H1 (cell line): ENCODE data around the gene MCC. TPM values are rescaled to one million over a fixed set of nuclear protein-coding genes. Genes with fewer than 3 reads are reported as not detected.

Experiments
- CTCF ChIA-PET: fragments of 300-600 bp; sonication (Branson Sonifier 250); formaldehyde crosslinking; loops from one replicate; lab custom pipeline; 2021; ENCODE audit not compliant: partially characterized antibody; lab: Charles Lee
- POLR2A ChIA-PET: fragments of 300-600 bp; sonication (Branson Sonifier 250); formaldehyde crosslinking; loops from one replicate; lab custom pipeline; 2021; ENCODE audit warnings: inconsistent platforms; ENCODE audit not compliant: partially characterized antibody; lab: Charles Lee
- DNase-seq, 2 experiments: peaks; one replicate each; pipeline versions ENCODE4 v3.0.0 to v3.0.0-alpha.2; 2010 to 2022; ENCODE audit warnings: low spot score in 2 of 2, low read depth in 1 of 2, mixed read lengths in 1 of 2
- FAIRE-seq: peaks from 2 replicates; lab custom pipeline; 2011; peaks lifted over from hg19 to GRCh38; lab: Jason Lieb, UNC
- H2AFZ ChIP-seq: 2 replicates; pipeline ENCODE4 v1.8.1; 2012; ENCODE audit warnings: low read length, inconsistent platforms
- H2AK5ac ChIP-seq: 2 replicates; pipeline ENCODE4 v1.6.1; 2013; ENCODE audit warnings: low read depth, low read length
- H2BK120ac ChIP-seq: replicated peaks from 2 replicates; pipeline ENCODE3; 2013; ENCODE audit warnings: low read depth, low read length, inconsistent platforms
- H2BK12ac ChIP-seq: 2 replicates; pipeline ENCODE4 v1.6.1; 2013; ENCODE audit warnings: low read depth, low read length
- H2BK15ac ChIP-seq: 2 replicates; pipeline ENCODE4 v1.6.1; 2013; ENCODE audit warnings: low read length
- H2BK20ac ChIP-seq: 2 replicates; pipeline ENCODE4 v1.6.1; 2013; ENCODE audit warnings: low read length
- H2BK5ac ChIP-seq: 2 replicates; pipeline ENCODE4 v1.6.1; 2013; ENCODE audit warnings: low read depth, low read length
- H3K14ac ChIP-seq: 2 replicates; pipeline ENCODE4 v1.6.1; 2013; ENCODE audit warnings: inconsistent platforms; ENCODE audit not compliant: insufficient read length
- H3K18ac ChIP-seq: 2 replicates; pipeline ENCODE4 v1.6.1; 2013; ENCODE audit warnings: low read length; ENCODE audit errors: extremely low read depth
- H3K23ac ChIP-seq: 2 replicates; pipeline ENCODE4 v1.6.1; 2013; ENCODE audit warnings: inconsistent platforms; ENCODE audit not compliant: insufficient read length
- H3K23me2 ChIP-seq: 2 replicates; pipeline ENCODE4 v1.6.1; 2013; ENCODE audit warnings: low read depth, low read length
- H3K27ac ChIP-seq: 2 replicates; pipeline ENCODE4 v1.6.1; 2011; ENCODE audit warnings: low read depth, low read length, inconsistent platforms
- H3K27me3 ChIP-seq, 4 experiments: replicated peaks in 1 of 4; 1 replicate in 1 of 4; 2 replicates in 3 of 4; pipeline versions ENCODE4 v1.6.1 to v1.8.1; 2011 to 2013; ENCODE audit warnings: low read length in 3 of 4, mild to moderate bottlenecking in 3 of 4, inconsistent platforms in 2 of 4, mixed read lengths in 2 of 4, moderate library complexity in 1 of 4; ENCODE audit not compliant: control insufficient read depth in 3 of 4, insufficient read depth in 3 of 4; ENCODE audit errors: extremely low read depth in 1 of 4
- H3K36me3 ChIP-seq, 4 experiments: 2 replicates each; pipeline versions ENCODE4 v1.6.1 to v1.8.1; 2011 to 2013; ENCODE audit warnings: mild to moderate bottlenecking in 4 of 4, low read length in 3 of 4, moderate library complexity in 2 of 4, control low read depth in 1 of 4, inconsistent platforms in 1 of 4; ENCODE audit not compliant: insufficient read depth in 4 of 4, control insufficient read depth in 2 of 4
- H3K4ac ChIP-seq: replicated peaks from 2 replicates; pipeline ENCODE3; 2013; ENCODE audit warnings: low read length, low read depth, mixed read lengths, inconsistent platforms; ENCODE audit not compliant: insufficient read length
- H3K4me1 ChIP-seq, 4 experiments: replicated peaks in 1 of 4; 1 replicate in 1 of 4; 2 replicates in 3 of 4; pipeline versions ENCODE4 v1.6.1 to v1.8.1; 2011 to 2013; ENCODE audit warnings: low read length in 3 of 4, inconsistent platforms in 2 of 4, mixed read lengths in 1 of 4; ENCODE audit not compliant: insufficient read depth in 4 of 4, control insufficient read depth in 3 of 4
- H3K4me2 ChIP-seq, 2 experiments: 2 replicates each; pipeline versions ENCODE4 v1.6.1 to v1.8.1; 2011 to 2013; ENCODE audit warnings: low read depth in 2 of 2, low read length in 2 of 2, control low read depth in 1 of 2, inconsistent platforms in 1 of 2, mild to moderate bottlenecking in 1 of 2; ENCODE audit not compliant: insufficient read depth in 1 of 2
- H3K4me3 ChIP-seq, 4 experiments: fragments of 200-600, 300-600 bp in 1 of 4; sonication (generic), shearing (Covaris generic), sonication (Bioruptor Twin) in 1 of 4; 2 replicates each; pipeline versions ENCODE4 v1.5.1 to v1.8.1; 2011 to 2016; ENCODE audit warnings: low read length in 4 of 4, low read depth in 3 of 4, control low read depth in 2 of 4, inconsistent platforms in 2 of 4, mild to moderate bottlenecking in 2 of 4, mixed read lengths in 1 of 4, moderate library complexity in 1 of 4; ENCODE audit not compliant: insufficient read depth in 2 of 4; ENCODE audit errors: extremely low read depth in 1 of 4
- H3K56ac ChIP-seq: replicated peaks from 2 replicates; pipeline ENCODE3; 2013; ENCODE audit warnings: low read depth, mild to moderate bottlenecking, mixed read lengths, low read length, inconsistent platforms; ENCODE audit not compliant: insufficient read length
- H3K79me1 ChIP-seq: 2 replicates; pipeline ENCODE4 v1.6.1; 2013; ENCODE audit warnings: low read depth, low read length, control low read depth
- H3K79me2 ChIP-seq, 2 experiments: 2 replicates each; pipeline versions ENCODE4 v1.6.1 to v1.8.1; 2012 to 2013; ENCODE audit warnings: low read length in 2 of 2, mild to moderate bottlenecking in 2 of 2, inconsistent platforms in 1 of 2; ENCODE audit not compliant: insufficient read depth in 2 of 2, control insufficient read depth in 1 of 2
- H3K9ac ChIP-seq, 4 experiments: replicated peaks in 1 of 4; 1 replicate in 1 of 4; 2 replicates in 3 of 4; pipeline versions ENCODE4 v1.6.1 to v1.8.1; 2011 to 2013; ENCODE audit warnings: low read depth in 3 of 4, low read length in 3 of 4, control low read depth in 2 of 4, mild to moderate bottlenecking in 2 of 4, moderate library complexity in 2 of 4, inconsistent platforms in 1 of 4; ENCODE audit errors: extremely low read depth in 1 of 4
- H3K9me3 ChIP-seq, 2 experiments: 2 replicates each; pipeline versions ENCODE4 v1.6.1 to v1.8.1; 2012 to 2013; ENCODE audit warnings: mild to moderate bottlenecking in 2 of 2, moderate library complexity in 2 of 2, control low read depth in 1 of 2, inconsistent platforms in 1 of 2, low read depth in 1 of 2, low read length in 1 of 2, mixed read lengths in 1 of 2; ENCODE audit not compliant: insufficient read depth in 2 of 2
- H4K20me1 ChIP-seq, 2 experiments: replicated peaks in 1 of 2; 2 replicates each; pipeline versions ENCODE3 to v1.8.1; 2011 to 2013; ENCODE audit warnings: inconsistent platforms in 2 of 2, low read length in 2 of 2, mild to moderate bottlenecking in 1 of 2; ENCODE audit not compliant: insufficient read depth in 2 of 2, control insufficient read depth in 1 of 2
- H4K5ac ChIP-seq: 2 replicates; pipeline ENCODE4 v1.6.1; 2013; ENCODE audit warnings: low read length, low read depth, mixed read lengths, inconsistent platforms; ENCODE audit not compliant: insufficient read length
- H4K8ac ChIP-seq: 2 replicates; pipeline ENCODE4 v1.8.0; 2013; ENCODE audit warnings: mild to moderate bottlenecking, moderate library complexity, low read length, inconsistent platforms; ENCODE audit not compliant: insufficient read depth; ENCODE audit errors: extremely low read depth
- H4K91ac ChIP-seq: replicated peaks from 2 replicates; pipeline ENCODE3; 2013; ENCODE audit warnings: low read length, mixed read lengths, inconsistent platforms; ENCODE audit not compliant: insufficient read length
- ASH2L ChIP-seq: fragments of 200-600, 300-600 bp; sonication (generic); IDR thresholded peaks from one replicate; pipeline ENCODE4 v1.7.1; 2017; ENCODE audit warnings: low read length
- BCL11A ChIP-seq, 2 experiments: IDR thresholded peaks; one replicate each; pipeline ENCODE4 v1.6.1; 2011; ENCODE audit warnings: low read depth in 2 of 2, low read length in 2 of 2, mild to moderate bottlenecking in 2 of 2
- BRCA1 ChIP-seq: IDR thresholded peaks from 2 replicates; pipeline ENCODE4 v1.6.1; 2012; ENCODE audit warnings: low read depth, low read length, improper control_type of control experiment
- CHD1 ChIP-seq: IDR thresholded peaks from 2 replicates; pipeline ENCODE4 v1.6.1; 2012; ENCODE audit warnings: low read depth, low read length, improper control_type of control experiment
- CREB1 ChIP-seq: IDR thresholded peaks from 2 replicates; pipeline ENCODE4 v1.6.1; 2012; ENCODE audit warnings: inconsistent platforms
- CTBP2 ChIP-seq: IDR thresholded peaks from 2 replicates; pipeline ENCODE4 v1.7.0; 2011; ENCODE audit warnings: borderline replicate concordance, mild to moderate bottlenecking, moderate library complexity, mixed read lengths, low read length; ENCODE audit not compliant: insufficient read depth, insufficient read length
- EGR1 ChIP-seq: IDR thresholded peaks from 2 replicates; pipeline ENCODE4 v1.6.1; 2011; ENCODE audit warnings: low read depth, low read length, borderline replicate concordance
- KDM1A ChIP-seq: fragments of 200-600, 300-600 bp; sonication (generic); IDR thresholded peaks from 2 replicates; pipeline ENCODE4 v1.7.1; 2016; ENCODE audit warnings: mild to moderate bottlenecking, low read length, borderline replicate concordance
- KDM5A ChIP-seq: fragments of 200-600 bp; IDR thresholded peaks from 2 replicates; pipeline ENCODE4 v1.7.1; 2012; ENCODE audit warnings: mild to moderate bottlenecking, low read length, inconsistent platforms, mixed read lengths
- MAFK ChIP-seq: IDR thresholded peaks from 2 replicates; pipeline ENCODE4 v1.6.1; 2012; ENCODE audit warnings: low read depth, mild to moderate bottlenecking, improper control_type of control experiment, low read length
- POU5F1 ChIP-seq: IDR thresholded peaks from 2 replicates; pipeline ENCODE4 v1.6.1; 2011; ENCODE audit warnings: low read depth, mild to moderate bottlenecking, low read length, moderate library complexity
- SAP30 ChIP-seq: fragments of 300-600 bp; sonication (generic); IDR thresholded peaks from 2 replicates; pipeline ENCODE4 v1.7.1; 2012; ENCODE audit warnings: low read length, moderate library complexity, mild to moderate bottlenecking, inconsistent platforms; ENCODE audit not compliant: insufficient read depth, insufficient replicate concordance
- SIRT6 ChIP-seq: IDR thresholded peaks from one replicate; pipeline ENCODE4 v1.7.1; 2012; ENCODE audit warnings: low read length, inconsistent platforms
- SP4 ChIP-seq: IDR thresholded peaks from 2 replicates; pipeline ENCODE4 v1.6.1; 2012; ENCODE audit warnings: low read length, inconsistent platforms
- SUZ12 ChIP-seq: fragments of 200-600 bp; sonication (generic); IDR thresholded peaks from 2 replicates; pipeline ENCODE4 v1.6.1; 2012; ENCODE audit warnings: mild to moderate bottlenecking, inconsistent platforms, low read length, moderate library complexity, mixed read lengths
- WGBS, 2 experiments: shearing (Covaris generic) in 1 of 2; methylation state at CpG; one replicate each; pipeline versions ENCODE4 v1.1.6 to v1.1.7; 2013 to 2015; ENCODE audit warnings: low lambda C conversion rate in 2 of 2, mixed read lengths in 2 of 2, inconsistent platforms in 1 of 2, low coverage in 1 of 2, missing lambda C conversion rate in 1 of 2; ENCODE audit not compliant: insufficient replicate concordance in 2 of 2, insufficient coverage in 1 of 2, insufficient read length in 1 of 2; ENCODE audit errors: extremely low coverage in 1 of 2, missing lambda C conversion rate in 1 of 2; 5-methylcytosine and 5-hydroxymethylcytosine counted together
- polyA plus RNA-seq, 7 experiments: library from polyadenylated mRNA; depleted of rRNA in 3 of 7; stranded (reverse) in 5 of 7; unstranded in 2 of 7; fragments of >200 nt in 5 of 7; fragments of 200-250 nt in 2 of 7; gene quantifications; 1 replicate in 5 of 7; 2 replicates in 1 of 7; 4 replicates in 1 of 7; pipeline versions ENCODE4 v1.2.1 to v1.2.3, GENCODE V29; 2011 to 2013; ENCODE audit warnings: missing spikeins in 2 of 7, mixed read lengths in 2 of 7
- total RNA-seq: library from RNA; stranded (reverse); fragmentation: NEBNext Ultra II Directional; extraction: Animal tissue kit (Norgen Biotek cat#: 25700); gene quantifications from 2 replicates; pipeline ENCODE4 v1.2.1, GENCODE V29; 2021

Gene MCC
- total and polyA plus RNA-seq, 2 of the 8 experiments (the other 6 are each of a cell fraction or from before 2014, with no cell fraction given), result 2.6 to 18.3 TPM

DNA sequence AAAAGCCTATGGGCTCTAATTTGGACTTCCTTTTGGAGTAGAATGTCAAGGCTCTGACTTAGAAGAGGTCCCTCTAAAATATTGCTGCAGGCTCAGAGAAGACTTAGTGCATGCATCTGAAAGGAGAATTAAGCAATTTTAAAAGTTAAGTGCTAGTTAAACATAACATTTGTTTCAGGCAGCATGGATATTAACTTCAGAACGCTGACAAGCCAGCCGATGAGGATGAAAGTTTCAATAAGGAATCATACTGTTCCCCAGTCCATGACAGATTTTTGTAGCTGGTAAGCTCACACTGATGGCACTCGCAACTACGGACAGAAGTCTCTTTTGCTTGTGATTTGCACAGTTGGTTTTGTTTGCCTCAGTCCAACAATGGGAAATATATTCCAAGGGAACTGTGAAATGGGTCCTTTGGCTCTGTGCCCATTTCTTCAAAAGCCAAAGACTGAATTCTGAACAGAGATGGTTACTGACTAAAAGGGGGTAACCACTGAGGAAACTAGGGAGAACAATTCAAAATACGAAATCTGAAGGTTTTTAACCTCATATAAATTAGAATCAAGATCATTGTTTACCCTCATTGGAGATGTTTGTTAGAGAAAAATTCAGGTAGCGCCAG lies 464.1 kb downstream of the MCC start:
- peaks cover 0 to 53% (median 22%) of the 10 kb centered on the region in 4 experiments; a peak in 7 of 8 replicates for H3K36me3 ChIP-seq
- H3K79me2 ChIP-seq, result no peaks in the 10 kb centered on the region
- no peak overlapping the region for H2BK120ac ChIP-seq
- no peak overlapping the region for H3K27ac ChIP-seq
- no peak overlapping the region for H2BK12ac ChIP-seq
- no peak overlapping the region for H2AK5ac ChIP-seq
- FAIRE-seq, result no peak
- H2BK15ac ChIP-seq, result no peak overlapping the region
- ChIA-PET CTCF (interaction anchor here (1.0 to 1.8 kb wide), 4 partner anchors 14 to 67 kb away, joined by 3 to 10 read pairs (median 6); no protein-coding TSS in a partner anchor), POLR2A (interaction anchor here (1.3 kb wide), 1 partner anchor 18 kb away, joined by 3 read pairs; no protein-coding TSS in a partner anchor)
- no peaks in the 10 kb centered on the region for H3K23me2 ChIP-seq
- no peak overlapping the region for H4K91ac ChIP-seq
- no peak overlapping the region for H3K18ac ChIP-seq
- no peak overlapping the region for H2BK5ac ChIP-seq
- H3K9ac ChIP-seq, result no peak overlapping the region
- no peaks in the 10 kb centered on the region for H3K27me3 ChIP-seq
- H2AFZ ChIP-seq, result no peak overlapping the region
- WGBS, 2 experiments, result 92% methylated on average over 6 of the region's 6 CpGs; no CpG with 5 or more reads in 1 of the 2 experiments
- no peaks in the 10 kb centered on the region for H4K20me1 ChIP-seq
- H4K8ac ChIP-seq, result no peak overlapping the region
- no peaks in the 10 kb centered on the region for H3K79me1 ChIP-seq
- no peak overlapping the region for H3K23ac ChIP-seq
- H3K4ac ChIP-seq, result no peak overlapping the region
- H3K4me2 ChIP-seq, result no peak overlapping the region
- no peak overlapping the region for H3K56ac ChIP-seq
- no peaks in the 10 kb centered on the region for H3K9me3 ChIP-seq
- no peak for DNase-seq
- H2BK20ac ChIP-seq, result no peak overlapping the region
- no peak overlapping the region for H4K5ac ChIP-seq
- no peaks in the 10 kb centered on the region for H3K4me1 ChIP-seq
- H3K4me3 ChIP-seq, result no peak overlapping the region
- no peak overlapping the region for H3K14ac ChIP-seq
- TF ChIP-seq CREB1 (no peak), MAFK (no peak), KDM5A (no peak), SUZ12 (no peak), POU5F1 (no peak), EGR1 (no peak), CTBP2 (no peak), CHD1 (no peak), KDM1A (no peak), SP4 (no peak), ASH2L (no peak), BCL11A (IDR thresholded peaks at IDR 0.05; ENCODE audit: low read depth in 2 of 2, low read length in 2 of 2) (no peak), SIRT6 (no peak), SAP30 (no peak), BRCA1 (no peak)
